Mesenchymal stem cell (in vitro differentiated cells and primary cell): ENCODE measurements around the gene CHRM5.

Experiments
- DNase-seq: peaks from one replicate; pipeline ENCODE4 v3.0.0-alpha.2; 2013
- H2AFZ ChIP-seq: one replicate; pipeline ENCODE4 v1.6.1; 2013; ENCODE audit warnings: low read depth, mild to moderate bottlenecking, control low read depth, inconsistent platforms, low read length, moderate library complexity
- H2AK5ac ChIP-seq: 2 replicates; pipeline ENCODE4 v1.6.1; 2013; ENCODE audit warnings: low read length, moderate library complexity, mild to moderate bottlenecking, inconsistent platforms; ENCODE audit not compliant: severe bottlenecking
- H2BK120ac ChIP-seq: one replicate; pipeline ENCODE4 v1.6.1; 2013; ENCODE audit warnings: low read depth, mild to moderate bottlenecking, inconsistent platforms, low read length, moderate library complexity
- H2BK12ac ChIP-seq, 2 experiments: one replicate each; pipeline ENCODE4 v1.6.1; 2013; ENCODE audit warnings: inconsistent platforms in 2 of 2, low read length in 2 of 2, mild to moderate bottlenecking in 2 of 2, moderate library complexity in 2 of 2, control low read depth in 1 of 2
- H2BK15ac ChIP-seq: one replicate; pipeline ENCODE4 v1.6.1; 2013; ENCODE audit warnings: mild to moderate bottlenecking, low read depth, inconsistent platforms; ENCODE audit not compliant: poor library complexity, severe bottlenecking
- H2BK5ac ChIP-seq: 2 replicates; pipeline ENCODE4 v1.6.1; 2013; ENCODE audit warnings: low read depth, mild to moderate bottlenecking, low read length, control low read depth, inconsistent platforms; ENCODE audit not compliant: poor library complexity, severe bottlenecking
- H3K14ac ChIP-seq, 2 experiments: one replicate each; pipeline ENCODE4 v1.6.1; 2013; ENCODE audit warnings: inconsistent platforms in 2 of 2, low read length in 2 of 2, control low read depth in 1 of 2, mild to moderate bottlenecking in 1 of 2, moderate library complexity in 1 of 2
- H3K18ac ChIP-seq, 2 experiments: one replicate each; pipeline ENCODE4 v1.6.1; 2013; ENCODE audit warnings: inconsistent platforms in 2 of 2, low read length in 2 of 2, control low read depth in 1 of 2, low read depth in 1 of 2, mild to moderate bottlenecking in 1 of 2
- H3K23ac ChIP-seq, 2 experiments: one replicate each; pipeline ENCODE4 v1.6.1; 2013; ENCODE audit warnings: inconsistent platforms in 2 of 2, low read length in 2 of 2, mild to moderate bottlenecking in 2 of 2, moderate library complexity in 2 of 2, control low read depth in 1 of 2
- H3K27ac ChIP-seq: 2 replicates; pipeline ENCODE4 v1.5.1; 2013; ENCODE audit warnings: mild to moderate bottlenecking, moderate library complexity, low read length, control low read depth, inconsistent platforms; ENCODE audit not compliant: poor library complexity, severe bottlenecking
- H3K27me3 ChIP-seq, 2 experiments: 2 replicates each; pipeline versions ENCODE4 v1.6.1 to v1.7.0; 2013; ENCODE audit warnings: low read length in 2 of 2, mild to moderate bottlenecking in 2 of 2, moderate library complexity in 2 of 2, control low read depth in 1 of 2, inconsistent platforms in 1 of 2; ENCODE audit not compliant: control insufficient read depth in 1 of 2, insufficient read depth in 1 of 2
- H3K36me3 ChIP-seq, 2 experiments: 2 replicates each; pipeline versions ENCODE4 v1.6.1 to v1.7.0; 2013; ENCODE audit warnings: low read length in 2 of 2, control low read depth in 1 of 2, inconsistent platforms in 1 of 2, low read depth in 1 of 2, mild to moderate bottlenecking in 1 of 2; ENCODE audit not compliant: insufficient read depth in 2 of 2, control insufficient read depth in 1 of 2
- H3K4ac ChIP-seq, 2 experiments: one replicate each; pipeline ENCODE4 v1.6.1; 2013; ENCODE audit warnings: inconsistent platforms in 2 of 2, low read length in 2 of 2, mild to moderate bottlenecking in 2 of 2, moderate library complexity in 2 of 2, control low read depth in 1 of 2, low read depth in 1 of 2
- H3K4me1 ChIP-seq: 2 replicates; pipeline ENCODE4 v1.6.1; 2013; ENCODE audit warnings: low read depth, low read length, control low read depth; ENCODE audit not compliant: control insufficient read depth, insufficient read depth
- H3K4me2 ChIP-seq: 2 replicates; pipeline ENCODE4 v1.6.1; 2013; ENCODE audit warnings: low read length, mild to moderate bottlenecking, inconsistent platforms; ENCODE audit not compliant: poor library complexity, severe bottlenecking
- H3K4me3 ChIP-seq, 2 experiments: 2 replicates each; pipeline versions ENCODE4 v1.5.1 to v1.7.0; 2013; ENCODE audit warnings: low read length in 2 of 2, mild to moderate bottlenecking in 2 of 2, control low read depth in 1 of 2, low read depth in 1 of 2; ENCODE audit not compliant: insufficient read depth in 1 of 2
- H3K79me1 ChIP-seq: replicated peaks from 2 replicates; pipeline ENCODE4 v1.6.1; 2013; ENCODE audit warnings: mild to moderate bottlenecking, control low read depth, low read length, inconsistent platforms; ENCODE audit not compliant: poor library complexity, severe bottlenecking
- H3K9ac ChIP-seq: 2 replicates; pipeline ENCODE4 v1.7.0; 2013; ENCODE audit warnings: mild to moderate bottlenecking, low read length, moderate library complexity
- H3K9me3 ChIP-seq: 2 replicates; pipeline ENCODE4 v1.7.0; 2013; ENCODE audit warnings: mild to moderate bottlenecking, low read length; ENCODE audit not compliant: control insufficient read depth
- H4K8ac ChIP-seq: one replicate; pipeline ENCODE4 v1.6.1; 2013; ENCODE audit warnings: inconsistent platforms, mild to moderate bottlenecking, low read length, moderate library complexity
- H4K91ac ChIP-seq: one replicate; pipeline ENCODE4 v1.6.1; 2013; ENCODE audit warnings: mild to moderate bottlenecking, low read length, inconsistent platforms
- WGBS: methylation state at CpG from one replicate; pipeline ENCODE4 v1.1.7; 2013; ENCODE audit warnings: mixed read lengths; 5-methylcytosine and 5-hydroxymethylcytosine counted together

Gene CHRM5

GRCh38 chr15:34023907-34024306, 55.6 kb downstream of the CHRM5 start:
- WGBS = 100% methylated on average over 1 of the region's 1 CpG
- Histone ChIP-seq H3K4ac (no peak overlapping the region), H2BK5ac (no peak overlapping the region), H3K36me3 (no peaks in the 10 kb centered on the region), H4K91ac (no peak overlapping the region), H3K9ac (no peak overlapping the region), H3K14ac (no peak overlapping the region), H3K27me3 (no peaks in the 10 kb centered on the region), H2BK12ac (no peak overlapping the region), H3K4me3 (no peak overlapping the region), H3K79me1 (peaks cover 25% of the 10 kb centered on the region), H3K9me3 (no peaks in the 10 kb centered on the region), H3K23ac (no peak overlapping the region), H3K4me1 (no peaks in the 10 kb centered on the region), H3K18ac (no peak overlapping the region), H2BK15ac (no peak overlapping the region), H4K8ac (no peak overlapping the region), H2BK120ac (no peak overlapping the region), H2AFZ (no peak overlapping the region), H3K27ac (no peak overlapping the region), H3K4me2 (no peak overlapping the region), H2AK5ac (no peak overlapping the region)
- DNase-seq = no peak

DNA sequence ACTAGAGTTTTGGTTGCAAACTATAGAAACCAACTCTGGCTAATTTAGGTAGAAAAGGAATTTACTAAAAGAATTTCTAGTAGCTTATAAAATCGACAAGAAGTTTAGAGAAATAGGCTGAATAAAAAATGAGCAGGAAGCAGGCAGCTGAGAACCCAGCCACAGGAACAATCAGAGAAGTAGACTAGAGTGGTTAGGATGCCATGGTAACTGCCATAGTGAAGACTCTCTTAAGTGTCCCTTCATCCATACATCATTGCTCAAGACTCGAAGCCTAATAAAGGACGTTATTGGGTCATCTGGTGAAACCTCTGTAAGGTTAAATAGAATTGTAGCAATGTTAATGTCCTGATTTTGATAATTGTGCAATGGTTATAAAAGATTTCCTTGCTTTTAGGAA, 57.0 kb downstream of the CHRM5 start:
- Histone ChIP-seq H3K27ac (no peak overlapping the region), H3K18ac (no peak overlapping the region), H3K23ac (no peak overlapping the region), H2BK12ac (no peak overlapping the region), H2AFZ (no peak overlapping the region), H3K9ac (no peak overlapping the region), H3K14ac (no peak overlapping the region), H3K36me3 (no peaks in the 10 kb centered on the region), H3K79me1 (peaks cover 29% of the 10 kb centered on the region), H3K4me3 (no peak overlapping the region), H3K9me3 (no peaks in the 10 kb centered on the region), H2BK120ac (no peak overlapping the region), H3K4me1 (no peaks in the 10 kb centered on the region), H4K91ac (no peak overlapping the region), H2AK5ac (no peak overlapping the region), H3K4me2 (no peak overlapping the region), H4K8ac (no peak overlapping the region), H2BK5ac (no peak overlapping the region), H3K27me3 (no peaks in the 10 kb centered on the region), H2BK15ac (no peak overlapping the region), H3K4ac (no peak overlapping the region)
- 86% methylated on average over 3 of the region's 3 CpGs for WGBS
- DNase-seq = no peak

- Histone ChIP-seq H2AFZ (no peak overlapping the region), H3K9ac (no peak overlapping the region), H3K4me1 (no peaks in the 10 kb centered on the region), H2BK12ac (no peak overlapping the region), H3K4me3 (no peak overlapping the region), H3K9me3 (no peaks in the 10 kb centered on the region), H3K14ac (no peak overlapping the region), H2BK120ac (no peak overlapping the region), H2BK5ac (no peak overlapping the region), H3K27ac (no peak overlapping the region), H3K18ac (no peak overlapping the region), H3K36me3 (no peaks in the 10 kb centered on the region), H3K4ac (no peak overlapping the region), H4K91ac (no peak overlapping the region), H3K23ac (no peak overlapping the region), H2BK15ac (no peak overlapping the region), H3K27me3 (no peaks in the 10 kb centered on the region), H2AK5ac (no peak overlapping the region), H3K4me2 (no peak overlapping the region), H4K8ac (no peak overlapping the region), H3K79me1 (peaks cover 26% of the 10 kb centered on the region)
- 79% methylated on average over 2 of the region's 3 CpGs for WGBS
- DNase-seq = no peak
Measured at GRCh38 chr15:34027606-34028005, 59.3 kb downstream of the CHRM5 start.

DNA sequence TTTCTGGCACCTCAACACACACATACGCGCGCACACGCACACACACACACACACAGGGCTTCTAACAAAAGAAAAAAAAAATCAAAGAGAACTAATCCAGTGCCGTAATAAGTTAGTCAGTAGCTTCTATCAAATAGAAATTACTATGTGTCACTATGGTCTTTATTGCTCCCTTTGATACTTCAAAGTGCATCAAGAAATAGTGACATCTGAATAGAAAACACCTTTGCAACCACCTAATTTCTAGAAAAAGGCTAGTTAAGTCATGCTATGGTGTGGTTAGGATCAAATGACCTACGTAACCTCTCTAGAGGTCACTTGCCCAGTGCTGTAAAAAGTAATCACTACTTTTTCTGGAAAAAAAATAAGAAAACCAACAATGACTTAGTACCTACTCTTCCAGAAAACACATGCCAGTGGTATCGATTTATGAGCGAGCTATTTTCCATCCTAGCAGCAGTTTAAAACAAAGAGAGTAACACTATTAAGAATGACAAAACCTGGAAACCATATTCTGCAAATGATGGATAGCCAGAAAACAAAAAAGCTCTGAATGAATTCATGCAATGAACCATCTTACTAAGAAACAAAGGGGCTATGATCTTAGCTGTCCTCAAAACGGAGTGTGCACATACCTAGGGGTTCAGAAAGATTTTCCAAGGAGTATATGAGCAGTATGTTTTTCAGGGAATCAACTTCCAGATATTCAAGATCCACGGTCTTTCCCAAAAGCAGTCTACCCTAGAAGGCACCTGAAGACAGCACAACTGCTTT, 63.9 kb downstream of the CHRM5 start:
- Histone ChIP-seq H3K4me2 (no peak overlapping the region), H3K18ac (no peak overlapping the region), H3K23ac (no peak overlapping the region), H2AFZ (no peak overlapping the region), H2AK5ac (no peak overlapping the region), H3K27ac (no peak overlapping the region), H2BK15ac (no peak overlapping the region), H3K36me3 (no peaks in the 10 kb centered on the region), H3K9ac (no peak overlapping the region), H2BK12ac (no peak overlapping the region), H4K8ac (no peak overlapping the region), H3K14ac (no peak overlapping the region), H3K9me3 (no peaks in the 10 kb centered on the region), H3K4ac (no peak overlapping the region), H3K27me3 (no peaks in the 10 kb centered on the region), H2BK120ac (no peak overlapping the region), H3K4me1 (no peaks in the 10 kb centered on the region), H3K4me3 (no peak overlapping the region), H3K79me1 (peaks cover 24% of the 10 kb centered on the region), H2BK5ac (no peak overlapping the region), H4K91ac (no peak overlapping the region)
- DNase-seq = no peak
- WGBS = 88% methylated on average over 8 of the region's 10 CpGs
